AG20443 (cell line): ENCODE measurements around the gene TELO2.

ENCODE experiments used
- DNase-seq: peaks from one replicate; pipeline ENCODE4 v3.0.0; 2012; ENCODE audit warnings: low spot score, mixed read lengths

Gene TELO2

GRCh38 chr16:1498899-1499676 is 5.9 kb downstream of the TELO2 start:
- no peak for DNase-seq

DNA sequence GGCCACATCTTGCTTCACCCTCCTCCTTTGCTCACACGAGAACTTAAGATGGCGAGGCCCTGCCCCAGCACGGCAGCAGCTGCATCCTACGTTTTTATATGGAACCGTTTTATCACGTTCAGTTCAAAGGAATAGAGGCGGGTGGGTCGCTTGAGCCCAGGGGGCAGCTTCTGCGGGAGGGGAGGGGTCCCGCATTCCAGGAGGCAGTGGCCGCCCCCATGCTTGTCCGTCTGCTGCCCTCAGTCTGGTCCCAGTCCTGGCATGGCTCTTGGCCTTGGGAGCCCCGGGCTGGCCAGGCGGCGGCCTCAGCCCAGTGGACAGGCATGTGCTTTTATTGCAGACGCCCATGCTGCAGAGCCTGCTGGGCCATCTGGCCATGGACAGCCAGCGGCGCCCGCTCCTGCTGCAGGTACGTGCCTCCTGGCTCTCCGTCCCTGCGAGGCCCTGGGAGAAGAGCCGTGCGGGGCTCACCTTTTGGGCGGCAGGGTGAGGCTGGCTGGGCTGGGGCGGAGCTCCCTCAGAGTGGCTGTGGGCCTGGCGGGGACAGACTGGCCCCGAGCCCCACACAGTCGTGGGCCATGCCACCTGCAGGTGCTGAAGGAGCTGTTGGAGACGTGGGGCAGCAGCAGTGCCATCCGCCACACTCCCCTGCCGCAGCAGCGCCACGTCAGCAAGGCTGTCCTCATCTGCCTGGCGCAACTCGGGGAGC is 6.8 kb downstream of the TELO2 start:
- no peak for DNase-seq

DNA sequence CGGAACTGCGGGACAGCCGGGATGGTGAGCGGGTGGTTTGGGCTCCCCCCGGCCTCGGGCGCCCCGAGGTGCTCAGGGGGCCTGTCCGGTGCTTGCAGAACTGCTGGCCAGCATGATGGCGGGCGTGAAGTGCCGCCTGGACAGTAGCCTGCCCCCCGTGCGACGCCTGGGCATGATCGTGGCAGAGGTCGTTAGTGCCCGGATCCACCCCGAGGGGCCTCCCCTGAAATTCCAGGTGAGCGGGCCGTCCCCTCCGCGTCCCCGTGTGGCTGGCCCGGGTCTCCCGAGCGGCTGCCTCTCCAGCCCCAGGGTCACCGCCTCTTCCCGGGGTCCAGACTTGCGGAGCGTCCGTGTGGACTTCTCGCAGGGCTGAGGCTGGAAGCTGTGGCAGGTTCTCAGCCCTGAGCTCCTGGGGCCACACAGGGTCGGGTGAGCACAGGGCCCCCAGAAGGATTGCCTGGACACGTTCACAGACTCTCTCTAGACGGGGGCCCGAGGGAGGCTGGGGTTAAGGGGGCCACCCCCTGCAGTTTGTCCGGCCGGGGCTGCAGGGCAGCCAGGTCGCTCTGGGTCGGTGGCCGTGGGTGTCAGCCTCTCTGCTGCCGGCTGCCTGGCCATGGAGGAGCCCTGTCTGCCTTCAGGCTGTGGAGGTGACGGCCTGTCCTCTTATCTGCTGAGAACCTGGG is 7.4 kb downstream of the TELO2 start:
- DNase-seq: no peak

DNA sequence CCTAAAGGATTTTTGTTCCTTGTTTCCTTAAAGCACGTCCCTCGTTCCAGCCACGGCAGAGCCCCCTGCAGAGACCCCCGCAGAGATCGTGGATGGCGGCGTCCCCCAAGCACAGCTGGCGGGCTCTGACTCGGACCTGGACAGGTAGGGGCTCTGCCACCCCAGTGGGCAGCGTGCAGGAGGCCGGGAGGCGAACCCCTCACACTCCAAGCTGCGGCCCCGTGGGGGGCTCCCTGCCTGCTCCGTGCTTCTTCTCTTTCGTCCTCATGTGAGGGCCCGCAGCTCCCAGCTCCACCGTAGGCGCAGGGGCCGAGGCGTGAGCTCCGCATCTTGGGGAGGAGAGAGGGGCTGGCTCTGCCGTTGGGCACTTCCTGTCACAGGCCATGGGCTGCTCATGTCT is 8.5 kb downstream of the TELO2 start:
- DNase-seq: no peak

GRCh38 chr16:1502092-1503004 is 9.2 kb downstream of the TELO2 start:
- no peak for DNase-seq

DNA sequence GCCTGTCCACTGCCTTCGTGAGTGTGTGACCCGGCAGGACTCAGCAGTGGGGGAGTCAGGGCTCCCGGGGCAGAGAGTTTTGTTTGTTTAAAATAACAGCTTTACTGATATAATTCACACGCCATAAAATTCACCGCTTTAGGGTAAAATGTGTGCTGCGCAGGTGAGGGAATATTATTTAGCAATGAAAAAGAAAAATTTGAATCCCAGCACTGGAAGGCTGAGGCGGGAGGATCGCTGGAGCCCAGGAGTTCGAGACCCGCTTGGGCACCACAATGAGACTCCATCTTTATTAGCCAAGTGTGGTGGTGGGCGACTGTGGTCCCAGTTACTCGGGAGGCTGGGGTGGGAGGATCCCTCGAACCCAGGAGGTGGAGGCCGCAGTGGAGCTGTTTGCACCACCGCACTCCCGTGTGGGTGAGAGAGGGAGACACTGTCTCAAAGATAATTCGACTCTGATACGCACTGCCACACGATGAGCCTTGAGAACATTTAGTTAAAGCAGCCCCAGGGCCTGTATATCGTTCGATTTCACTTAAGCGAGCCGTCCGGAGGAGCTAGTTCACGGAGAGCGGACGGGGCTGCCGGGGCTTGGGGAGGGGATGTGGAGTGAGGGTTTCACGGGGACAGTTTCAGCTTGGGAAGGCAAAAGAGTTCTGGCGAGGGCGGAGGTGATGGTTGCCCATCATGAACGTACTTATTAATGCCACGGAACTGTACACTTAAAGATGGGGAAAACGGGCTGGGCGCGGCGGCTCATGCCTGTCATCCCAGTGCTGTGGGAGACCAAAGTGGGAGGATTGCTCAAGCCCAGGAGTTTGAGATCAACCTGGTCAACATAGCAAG is 10.2 kb downstream of the TELO2 start:
- DNase-seq: no peak

DNA sequence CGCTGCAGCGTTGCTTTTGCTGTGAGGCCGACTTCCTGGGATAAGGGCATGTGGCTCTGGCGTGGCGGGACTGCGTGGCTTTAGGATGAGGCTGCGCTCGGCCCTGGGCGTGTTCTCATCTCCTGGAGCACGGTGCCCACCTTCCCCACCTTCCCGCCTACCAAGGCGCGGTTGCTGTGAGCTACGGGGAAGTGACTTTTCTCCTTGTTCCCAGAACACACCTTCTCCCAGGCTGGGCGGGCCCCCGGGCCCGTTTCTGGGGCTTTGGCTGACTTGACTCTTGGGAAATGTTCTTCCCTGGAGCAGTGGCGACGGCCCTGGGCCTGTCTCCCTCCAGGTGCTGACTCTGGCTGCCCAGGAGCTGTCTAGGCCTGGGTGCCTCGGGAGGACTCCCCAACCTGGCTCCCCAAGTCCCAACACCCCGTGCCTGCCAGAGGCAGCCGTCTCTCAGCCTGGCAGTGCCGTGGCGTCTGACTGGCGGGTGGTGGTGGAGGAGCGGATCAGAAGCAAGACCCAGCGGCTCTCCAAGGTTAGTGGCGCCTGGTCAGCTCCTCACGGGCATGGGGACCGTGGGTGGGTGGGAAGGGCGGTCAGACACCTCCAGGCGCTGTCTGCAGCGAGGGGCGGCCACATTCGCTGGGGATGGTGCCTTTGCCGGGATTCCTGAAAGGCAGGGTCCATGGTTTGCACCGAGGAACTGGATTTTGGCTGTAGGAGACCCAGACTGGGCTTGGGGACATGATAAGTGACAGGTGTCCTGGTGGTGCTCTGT is 12.1 kb downstream of the TELO2 start:
- DNase-seq: no peak

GRCh38 chr16:1505912-1506311 is 12.8 kb downstream of the TELO2 start:
- no peak for DNase-seq

DNA sequence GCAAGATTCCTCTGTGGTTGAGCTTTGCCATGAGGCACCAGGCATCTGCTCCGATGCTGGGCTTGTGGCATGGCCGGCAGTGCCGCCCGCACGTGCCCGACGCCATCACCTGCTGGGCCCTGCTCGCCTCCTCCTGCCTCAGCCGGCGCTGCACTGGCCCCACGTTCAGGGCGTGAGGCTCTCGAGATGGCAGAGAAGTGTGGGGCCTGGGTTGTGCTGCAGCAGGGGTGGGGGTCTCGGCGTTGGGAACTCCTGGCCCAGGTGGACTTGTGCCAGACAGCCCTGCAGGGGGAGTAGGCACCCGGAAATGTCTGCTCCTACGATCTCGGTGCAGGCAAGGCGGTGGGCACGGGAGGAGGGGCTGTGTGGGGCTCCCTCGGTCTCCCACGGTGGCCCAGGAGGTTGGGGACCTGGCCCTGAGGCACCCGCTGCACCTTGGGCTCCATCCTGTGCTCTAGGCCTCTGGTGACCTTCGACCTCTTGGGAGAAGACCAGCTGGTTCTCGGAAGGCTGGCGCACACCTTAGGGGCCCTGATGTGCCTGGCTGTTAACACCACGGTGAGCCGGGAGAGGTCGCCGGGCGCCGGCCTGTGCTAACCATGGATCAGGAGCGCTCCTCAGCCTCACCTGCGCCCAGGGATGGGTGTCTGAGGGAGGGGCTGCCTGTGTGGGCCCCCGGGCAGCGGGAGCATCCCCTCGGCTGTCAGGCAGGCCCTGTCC is 13.5 kb downstream of the TELO2 start:
- no peak for DNase-seq

- no peak for DNase-seq
These were observed 15.5 kb downstream of the TELO2 start for GRCh38 chr16:1508494-1509187.

- no peak for DNase-seq
These were observed 16.4 kb downstream of the TELO2 start for GRCh38 chr16:1509307-1510221.

DNA sequence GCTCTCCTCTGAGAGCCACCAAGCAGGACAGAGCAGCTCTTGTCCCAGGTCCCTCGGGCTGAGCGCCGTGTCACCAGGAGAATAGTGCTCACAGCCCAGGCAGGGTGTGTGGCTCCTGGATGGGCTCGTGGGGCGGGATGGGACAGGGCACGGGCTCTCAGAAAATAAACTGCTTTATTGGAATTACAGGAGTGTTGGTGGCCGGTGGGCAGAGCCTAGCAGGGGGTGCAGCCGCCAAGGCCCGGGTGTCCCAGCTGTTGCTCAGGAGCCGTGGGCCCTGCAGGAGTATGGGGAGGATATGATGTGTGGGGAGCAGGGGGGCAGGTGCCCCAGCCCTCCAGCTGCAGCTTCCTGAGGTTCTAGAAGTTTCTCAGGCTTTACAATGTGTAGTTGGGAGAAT is 17.1 kb downstream of the TELO2 start:
- DNase-seq: no peak

- DNase-seq: no peak
These were observed 17.8 kb downstream of the TELO2 start for GRCh38 chr16:1510941-1511351.

DNA sequence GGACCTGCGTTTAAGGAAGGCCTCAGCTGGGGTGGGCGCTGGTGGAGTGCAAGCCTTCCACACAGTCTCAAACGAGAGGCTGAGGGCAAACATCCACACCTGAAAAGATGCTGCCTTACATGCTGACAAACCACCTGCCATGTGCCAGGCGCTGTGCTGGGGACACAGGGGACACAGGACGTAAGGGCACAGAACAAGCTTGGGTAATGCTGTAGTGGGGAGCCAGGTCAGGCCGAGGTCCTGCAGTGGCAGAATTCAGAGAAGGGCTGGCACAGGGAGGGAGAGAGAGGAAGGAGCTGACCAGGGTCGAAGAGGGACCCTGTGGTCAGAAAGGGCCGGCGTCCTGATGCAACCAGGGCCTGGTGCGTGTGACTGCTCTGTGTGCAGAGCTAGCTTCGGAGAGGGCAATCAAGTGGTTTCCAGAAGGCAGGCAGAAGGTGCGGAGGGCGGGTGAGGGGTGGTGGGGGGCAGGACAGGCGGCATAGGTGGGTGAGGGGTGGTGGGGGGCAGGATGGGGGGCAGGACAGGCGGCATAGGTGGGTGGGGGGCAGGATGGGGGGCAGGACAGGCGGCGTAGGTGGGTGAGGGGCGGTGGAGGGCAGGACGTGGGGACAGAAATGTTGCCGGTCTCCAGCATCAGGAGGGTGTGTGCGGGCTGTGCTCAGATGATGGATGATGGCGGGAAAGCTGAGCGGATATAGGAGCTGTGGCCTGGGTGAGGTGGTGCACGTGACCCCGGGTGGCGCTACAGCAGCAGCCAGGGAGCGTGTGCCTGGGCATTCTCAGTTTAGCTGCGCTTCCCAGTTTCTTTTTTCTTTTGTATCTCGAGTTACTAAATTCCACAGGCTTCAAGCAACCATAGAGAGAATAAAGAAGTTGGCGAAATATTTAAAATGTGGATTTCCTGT is 18.8 kb downstream of the TELO2 start:
- no peak for DNase-seq

DNA sequence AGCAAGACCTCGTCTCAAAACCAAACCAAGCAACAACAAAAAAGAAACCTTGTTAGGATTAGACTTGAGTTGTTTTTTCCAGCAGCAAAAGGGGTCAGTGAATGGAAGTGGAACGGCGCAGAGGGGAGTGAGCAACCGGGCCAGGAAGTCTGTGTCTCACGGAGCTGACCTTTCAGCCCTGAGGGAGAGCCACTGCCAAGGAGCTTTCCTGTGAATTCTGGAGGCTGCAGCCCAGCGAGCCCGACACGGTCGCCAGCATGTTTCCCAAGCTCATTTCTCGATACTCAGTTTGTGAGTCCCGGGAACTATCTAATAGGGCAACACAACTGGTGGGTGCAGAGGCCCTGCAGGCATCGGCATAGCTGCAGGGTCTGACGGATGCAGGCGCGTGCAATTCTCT is 19.6 kb downstream of the TELO2 start:
- no peak for DNase-seq

DNA sequence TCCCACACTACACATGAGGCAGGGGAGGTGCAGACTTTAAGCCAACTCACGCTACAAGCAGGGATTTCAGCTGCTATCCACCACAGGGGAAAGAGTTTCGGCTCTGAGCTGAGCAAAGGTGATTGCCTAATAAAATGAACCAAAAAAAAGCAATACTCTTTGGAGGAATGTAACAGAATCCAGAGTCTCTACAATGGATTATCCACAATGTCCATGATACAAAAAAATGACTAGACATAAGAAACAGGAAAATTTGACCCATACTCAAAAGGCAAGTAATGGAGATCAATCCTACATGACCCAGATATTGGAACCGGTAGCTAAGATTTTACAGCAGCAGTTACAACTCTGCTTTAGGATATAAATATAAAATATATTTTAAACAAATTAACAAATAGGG is 21.3 kb downstream of the TELO2 start:
- no peak for DNase-seq

DNA sequence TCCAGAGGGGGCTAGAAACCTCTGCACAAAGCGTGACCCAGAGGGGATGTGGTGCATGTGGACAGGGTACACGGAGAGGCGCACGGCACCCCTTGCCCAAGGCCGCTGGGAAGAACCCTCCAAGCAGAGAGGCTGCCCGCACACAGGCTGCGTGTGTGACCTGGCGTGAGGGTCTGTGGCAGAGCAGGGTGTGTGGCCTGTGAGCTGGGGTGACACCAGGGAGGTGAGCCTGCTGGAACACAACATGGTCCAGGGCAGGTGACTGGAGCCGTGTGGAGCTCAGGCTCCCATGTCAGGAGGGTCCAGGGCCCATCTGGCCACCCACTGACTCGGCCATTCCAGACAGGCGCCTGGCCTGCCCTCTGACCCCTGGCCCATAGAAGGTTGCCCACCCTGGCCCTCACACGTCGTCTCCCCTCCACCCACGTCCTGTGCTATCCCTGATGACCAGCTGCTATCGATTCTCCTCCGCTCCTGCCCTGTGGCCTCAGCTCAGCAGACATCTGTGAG is 25.5 kb downstream of the TELO2 start:
- no peak for DNase-seq
